Right lobe of liver (tissue), 4 donors: ENCODE results near the gene CMTM6.

Experiments used
- CTCF ChIP-seq, 4 donors: fragments of 200-600 bp in 3 of 4; fragments of 450-650 bp in 1 of 4; IDR thresholded peaks; one replicate each; pipeline versions ENCODE4 v1.5.1 to v1.8.0; 2016 to 2022; ENCODE audit warnings: antibody characterized with exemption in 4 of 4, mild to moderate bottlenecking in 2 of 4
- POLR2A ChIP-seq: fragments of 450-650 bp; IDR thresholded peaks from one replicate; pipeline ENCODE4 v1.6.1; 2017; ENCODE audit warnings: antibody characterized with exemption, mild to moderate bottlenecking
- donor health status: DM: no; HTN: no; CAD: no.
- donor health status: DM: no; HTN: no; CAD: no.
- donor health status: DM: no; HTN: yes; CAD: no.

- TF ChIP-seq POLR2A: no peak
- no peak for TF ChIP-seq CTCF (IDR thresholded peaks at IDR 0.05)
Observed at GRCh38 chr3:32454731-32455608, 47.7 kb downstream of the CMTM6 start.
